ENCODE results near the gene NPEPPS. TPM values are rescaled to one million over a fixed set of nuclear protein-coding genes. Genes with fewer than 3 reads are reported as not detected.

Gene NPEPPS
- total and polyA plus RNA-seq, 2 donors (not counting 1 experiment from before 2014, with no cell fraction given), result 127 to 144 TPM

GRCh38 chr17:47618410-47618809 lies 87.5 kb downstream of the NPEPPS start:
- no peak overlapping the region for H3K27ac ChIP-seq (ENCODE audit: insufficient read depth, low read length)
- no peaks in the 10 kb centered on the region for H4K20me1 ChIP-seq (ENCODE audit: control insufficient read depth, extremely low read depth, insufficient read depth, low read length)
- H3K4me3 ChIP-seq (replicated peaks in 1 of 4; ENCODE audit: control extremely low read depth in 1 of 4, insufficient read depth in 1 of 4, low read depth in 3 of 4, low read length in 4 of 4), result no peak overlapping the region
- no peak overlapping the region for H3K4me2 ChIP-seq (ENCODE audit: extremely low read depth, insufficient read depth, low read length)
- H3K9me3 ChIP-seq (ENCODE audit: control insufficient read depth, insufficient read depth, low read depth, low read length), result no peaks in the 10 kb centered on the region
- no peaks in the 10 kb centered on the region for H3K79me2 ChIP-seq (ENCODE audit: control insufficient read depth, insufficient read depth, low read length)
- no peak for TF ChIP-seq EZH2 (IDR thresholded peaks at IDR 0.05; ENCODE audit: low read length, missing control alignments)
- TF ChIP-seq CTCF (conservative IDR thresholded peaks at IDR 0.05 in 1 of 2, IDR thresholded peaks at IDR 0.05 in 1 of 2; ENCODE audit: low read depth in 1 of 2, low read length in 2 of 2), result peak; percentile 27 to 45
- DNase-seq (ENCODE audit: low read depth in 2 of 2), result no peak
- H3K36me3 ChIP-seq (ENCODE audit: control insufficient read depth, insufficient read depth, low read length), result peaks cover 7% of the 10 kb centered on the region
- H3K4me1 ChIP-seq (ENCODE audit: control insufficient read depth, extremely low read depth, insufficient read depth, low read length), result peaks cover 7% of the 10 kb centered on the region
- no peak overlapping the region for H2AFZ ChIP-seq (ENCODE audit: low read length)
- no peaks in the 10 kb centered on the region for H3K27me3 ChIP-seq (ENCODE audit: control insufficient read depth, insufficient read depth, low read length)
- no peak overlapping the region for H3K9ac ChIP-seq (ENCODE audit: insufficient read depth, low read length)

GRCh38 chr17:47620503-47621245 lies 89.8 kb downstream of the NPEPPS start:
- H3K79me2 ChIP-seq (ENCODE audit: control insufficient read depth, insufficient read depth, low read length), result no peaks in the 10 kb centered on the region

More at GRCh38 chr17:47620503-47621245, 89.8 kb downstream of the NPEPPS start:
- Histone ChIP-seq H3K36me3 (ENCODE audit: control insufficient read depth, insufficient read depth, low read length) (peaks cover 7% of the 10 kb centered on the region), H3K27me3 (ENCODE audit: control insufficient read depth, insufficient read depth, low read length) (no peaks in the 10 kb centered on the region), H3K4me2 (ENCODE audit: extremely low read depth, insufficient read depth, low read length) (no peak overlapping the region), H2AFZ (ENCODE audit: low read length) (no peak overlapping the region), H3K9me3 (ENCODE audit: control insufficient read depth, insufficient read depth, low read depth, low read length) (no peaks in the 10 kb centered on the region), H4K20me1 (ENCODE audit: control insufficient read depth, extremely low read depth, insufficient read depth, low read length) (no peaks in the 10 kb centered on the region), H3K27ac (ENCODE audit: insufficient read depth, low read length) (no peak overlapping the region), H3K4me1 (ENCODE audit: control insufficient read depth, extremely low read depth, insufficient read depth, low read length) (peaks cover 7% of the 10 kb centered on the region), H3K9ac (ENCODE audit: insufficient read depth, low read length) (no peak overlapping the region), H3K4me3 (replicated peaks in 1 of 4; ENCODE audit: control extremely low read depth in 1 of 4, insufficient read depth in 1 of 4, low read depth in 3 of 4, low read length in 4 of 4) (no peak overlapping the region)
- DNase-seq (ENCODE audit: low read depth in 2 of 2), result no peak
- TF ChIP-seq EZH2 (IDR thresholded peaks at IDR 0.05; ENCODE audit: low read length, missing control alignments) (no peak), CTCF (conservative IDR thresholded peaks at IDR 0.05 in 1 of 2, IDR thresholded peaks at IDR 0.05 in 1 of 2; ENCODE audit: low read depth in 1 of 2, low read length in 2 of 2) (no peak)

Measured in fibroblast of lung (primary cell).